SU-DHL-6 (cell line): ENCODE measurements around the gene KCNB1.

Source experiments
- H2AFZ ChIP-seq: fragments of 200-600 bp; sonication (generic); 2 replicates; pipeline ENCODE4 v1.6.1; 2014; ENCODE audit warnings: low read depth, mild to moderate bottlenecking, moderate library complexity, mixed read lengths, antibody characterized with exemption, low read length; ENCODE audit not compliant: severe bottlenecking
- H3F3A ChIP-seq: fragments of 200-600 bp; shearing (Covaris generic); 2 replicates; pipeline ENCODE4 v1.6.0; 2016; ENCODE audit warnings: antibody characterized with exemption, mild to moderate bottlenecking; ENCODE audit not compliant: insufficient read depth
- H3K27ac ChIP-seq: fragments of 200-600 bp; sonication (generic); 2 replicates; pipeline ENCODE4 v1.5.1; 2016; ENCODE audit warnings: low read depth, mild to moderate bottlenecking, low read length, moderate library complexity, mixed read lengths
- H3K27me3 ChIP-seq: fragments of 200-600 bp; sonication (generic), shearing (Covaris generic); 2 replicates; pipeline ENCODE4 v1.6.0; 2014; ENCODE audit warnings: mild to moderate bottlenecking, low read length
- H3K36me3 ChIP-seq: fragments of 200-600 bp; sonication (generic); 2 replicates; pipeline ENCODE4 v1.6.1; 2014; ENCODE audit warnings: mild to moderate bottlenecking, low read length, mixed read lengths
- H3K4me2 ChIP-seq: fragments of 300-600, 200-600 bp; shearing (Covaris generic), sonication (generic); 2 replicates; pipeline ENCODE4 v1.6.0; 2014; ENCODE audit warnings: low read length, low read depth, mild to moderate bottlenecking; ENCODE audit not compliant: poor library complexity, severe bottlenecking
- H3K4me3 ChIP-seq: fragments of 200-600 bp; sonication (generic); 2 replicates; pipeline ENCODE4 v1.5.1; 2014; ENCODE audit warnings: antibody characterized with exemption, low read length, mild to moderate bottlenecking, mixed read lengths; ENCODE audit not compliant: insufficient read depth, poor library complexity, severe bottlenecking
- H3K79me2 ChIP-seq: fragments of 200-600 bp; sonication (generic); 2 replicates; pipeline ENCODE4 v1.6.1; 2014; ENCODE audit warnings: mild to moderate bottlenecking, low read length, moderate library complexity; ENCODE audit not compliant: insufficient read depth
- H3K9ac ChIP-seq: fragments of 200-600 bp; sonication (generic); 2 replicates; pipeline ENCODE4 v1.7.0; 2014; ENCODE audit warnings: mild to moderate bottlenecking, low read length
- H3K9me2 ChIP-seq: fragments of 200-600 bp; sonication (generic); replicated peaks from 2 replicates; pipeline ENCODE4 v1.6.1; 2014; ENCODE audit warnings: low read length; ENCODE audit not compliant: insufficient read depth
- H3K9me3 ChIP-seq: fragments of 200-600 bp; sonication (generic); 2 replicates; pipeline ENCODE4 v1.6.1; 2014; ENCODE audit warnings: low read length, mixed read lengths; ENCODE audit not compliant: insufficient read depth
- H4K20me1 ChIP-seq: fragments of 200-600 bp; sonication (generic); 2 replicates; pipeline ENCODE4 v1.6.1; 2014; ENCODE audit warnings: low read depth, mild to moderate bottlenecking, antibody characterized with exemption, low read length, moderate library complexity, mixed read lengths
- CTCF ChIP-seq: fragments of 200-600 bp; sonication (generic); IDR thresholded peaks from one replicate; pipeline ENCODE4 v1.5.1; 2017; ENCODE audit warnings: antibody characterized with exemption, mild to moderate bottlenecking, low read length, moderate library complexity; ENCODE audit not compliant: insufficient read depth, poor library complexity, severe bottlenecking
- EZH2phosphoT487 ChIP-seq: fragments of 200-600 bp; sonication (generic), shearing (Covaris generic); conservative IDR thresholded peaks from 2 replicates; pipeline ENCODE4 v1.6.1; 2018; ENCODE audit warnings: mild to moderate bottlenecking, antibody characterized with exemption, low read length, moderate library complexity, mixed read lengths

KCNB1 gene

GRCh38 chr20:49470922-49471321 lies 11.5 kb downstream of the KCNB1 start:
- H3K27me3 ChIP-seq: no peaks in the 10 kb centered on the region; the same call in 1 of the 2 replicates

DNA sequence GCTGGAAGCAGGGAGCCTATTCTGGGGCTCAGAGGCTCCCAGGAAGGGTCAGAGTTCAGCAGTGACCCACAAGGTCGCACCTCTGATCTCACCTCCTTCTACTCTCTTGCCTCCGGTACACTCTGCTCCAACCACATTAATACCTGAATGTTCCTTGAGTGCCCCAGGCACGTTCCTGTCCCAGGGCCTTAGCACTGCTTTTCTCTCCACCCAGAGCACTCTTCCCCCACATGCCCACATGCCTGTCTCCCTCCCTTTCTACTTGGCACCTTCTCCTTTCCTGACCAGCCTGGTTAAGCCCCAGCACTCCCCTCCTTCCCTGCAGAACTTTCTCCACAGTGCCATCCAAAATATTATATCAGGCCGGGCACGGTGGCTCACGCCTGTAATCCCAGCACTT lies 13.4 kb downstream of the KCNB1 start:
- H3K79me2 ChIP-seq: no peaks in the 10 kb centered on the region
- no peak overlapping the region for H3K27ac ChIP-seq
- H3K9me3 ChIP-seq: no peaks in the 10 kb centered on the region
- H3F3A ChIP-seq: no peaks in the 10 kb centered on the region
- no peaks in the 10 kb centered on the region for H3K9me2 ChIP-seq
- no peak overlapping the region for H3K4me3 ChIP-seq
- no peak overlapping the region for H3K9ac ChIP-seq
- no peak overlapping the region for H3K4me2 ChIP-seq
- H3K36me3 ChIP-seq: no peaks in the 10 kb centered on the region
- TF ChIP-seq EZH2phosphoT487 (no peak), CTCF (no peak)
- H2AFZ ChIP-seq: no peak overlapping the region
- H4K20me1 ChIP-seq: no peaks in the 10 kb centered on the region
- no peaks in the 10 kb centered on the region; the same call in 1 of the 2 replicates for H3K27me3 ChIP-seq

More at GRCh38 chr20:49470922-49471321, 11.5 kb downstream of the KCNB1 start:
- H4K20me1 ChIP-seq: no peaks in the 10 kb centered on the region
- H3K9ac ChIP-seq: no peak overlapping the region
- no peaks in the 10 kb centered on the region for H3K9me2 ChIP-seq
- H3K4me2 ChIP-seq: no peak overlapping the region
- no peak overlapping the region for H3K27ac ChIP-seq
- no peaks in the 10 kb centered on the region for H3K36me3 ChIP-seq
- no peak overlapping the region for H2AFZ ChIP-seq
- H3K79me2 ChIP-seq: no peaks in the 10 kb centered on the region
- H3K9me3 ChIP-seq: no peaks in the 10 kb centered on the region
- no peaks in the 10 kb centered on the region for H3F3A ChIP-seq
- H3K4me3 ChIP-seq: no peak overlapping the region
- TF ChIP-seq EZH2phosphoT487 (no peak), CTCF (no peak)

- no peak for TF ChIP-seq EZH2phosphoT487
- TF ChIP-seq CTCF: no peak
- no peaks in the 10 kb centered on the region for H3K9me2 ChIP-seq
- no peaks in the 10 kb centered on the region for H3K9me3 ChIP-seq
- no peak overlapping the region for H2AFZ ChIP-seq
- H3K4me3 ChIP-seq: no peak overlapping the region
- H3K79me2 ChIP-seq: no peaks in the 10 kb centered on the region
- H3K36me3 ChIP-seq: no peaks in the 10 kb centered on the region
- H4K20me1 ChIP-seq: no peaks in the 10 kb centered on the region
- no peaks in the 10 kb centered on the region for H3F3A ChIP-seq
- no peak overlapping the region for H3K9ac ChIP-seq
- H3K27ac ChIP-seq: no peak overlapping the region
- H3K4me2 ChIP-seq: no peak overlapping the region
- no peaks in the 10 kb centered on the region; the same call in 1 of the 2 replicates for H3K27me3 ChIP-seq
These were observed 14.1 kb downstream of the KCNB1 start for GRCh38 chr20:49468412-49468811.
